ENCODE data around the gene CCDC8. TPM values are rescaled to one million over a fixed set of nuclear protein-coding genes. Genes with fewer than 3 reads are reported as not detected.

The CCDC8 gene
- total RNA-seq, 1 experiment from 2014 or later, result 27.5 TPM

DNA sequence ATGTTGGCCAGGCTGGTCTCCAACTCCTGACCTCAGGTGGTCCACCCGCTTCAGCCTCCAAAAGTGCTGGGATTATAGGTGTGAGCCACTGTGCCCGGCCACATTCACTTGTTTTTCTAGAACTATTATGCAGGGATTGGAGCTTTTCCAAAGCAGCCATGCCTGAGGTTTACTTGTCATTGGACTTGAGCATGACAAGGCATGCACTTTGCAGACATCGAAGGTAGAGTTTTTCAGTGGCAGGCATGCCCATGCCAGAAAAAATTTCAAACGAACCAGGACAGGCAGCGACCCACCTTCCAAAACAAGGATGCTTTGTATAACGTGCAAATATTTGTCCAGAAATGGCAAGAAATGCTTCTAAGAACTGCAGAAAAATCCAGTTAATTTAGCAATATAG is 40.3 kb upstream of the CCDC8 start:
- peaks cover 5 to 7% of the 10 kb centered on the region in 2 experiments; a peak in 4 of 5 replicates for H3K9me3 Mint-ChIP-seq
- no peaks in the 10 kb centered on the region for H3K9me3 ChIP-seq (ENCODE audit: control insufficient read depth, low read depth, low read length)
- H3K23me2 ChIP-seq (ENCODE audit: insufficient read length, low read depth, low read length, poor library complexity, severe bottlenecking), result no peaks in the 10 kb centered on the region
- H2BK15ac ChIP-seq (ENCODE audit: low read depth, low read length), result no peak overlapping the region
- H3K9ac ChIP-seq (ENCODE audit: extremely low read depth, insufficient read length, low read length), result no peak overlapping the region
- no peak overlapping the region for H3K27ac Mint-ChIP-seq
- H3K4me1 Mint-ChIP-seq, result no peaks in the 10 kb centered on the region
- H3K4me2 ChIP-seq (ENCODE audit: insufficient read depth, insufficient read length, low read length), result no peak overlapping the region
- H4K5ac ChIP-seq (ENCODE audit: insufficient read length, low read depth, low read length), result no peak overlapping the region
- no peaks in the 10 kb centered on the region for H3K36me3 Mint-ChIP-seq (ENCODE audit: insufficient read depth in 1 of 3, low read depth in 3 of 3)
- H3K23ac ChIP-seq (ENCODE audit: insufficient read length, low read depth, low read length), result no peak overlapping the region
- H2BK120ac ChIP-seq (ENCODE audit: low read depth, low read length, poor library complexity, severe bottlenecking), result no peak overlapping the region
- no peak overlapping the region for H3K14ac ChIP-seq (ENCODE audit: insufficient read depth, low read length)
- TF ChIP-seq, protein P1, sequence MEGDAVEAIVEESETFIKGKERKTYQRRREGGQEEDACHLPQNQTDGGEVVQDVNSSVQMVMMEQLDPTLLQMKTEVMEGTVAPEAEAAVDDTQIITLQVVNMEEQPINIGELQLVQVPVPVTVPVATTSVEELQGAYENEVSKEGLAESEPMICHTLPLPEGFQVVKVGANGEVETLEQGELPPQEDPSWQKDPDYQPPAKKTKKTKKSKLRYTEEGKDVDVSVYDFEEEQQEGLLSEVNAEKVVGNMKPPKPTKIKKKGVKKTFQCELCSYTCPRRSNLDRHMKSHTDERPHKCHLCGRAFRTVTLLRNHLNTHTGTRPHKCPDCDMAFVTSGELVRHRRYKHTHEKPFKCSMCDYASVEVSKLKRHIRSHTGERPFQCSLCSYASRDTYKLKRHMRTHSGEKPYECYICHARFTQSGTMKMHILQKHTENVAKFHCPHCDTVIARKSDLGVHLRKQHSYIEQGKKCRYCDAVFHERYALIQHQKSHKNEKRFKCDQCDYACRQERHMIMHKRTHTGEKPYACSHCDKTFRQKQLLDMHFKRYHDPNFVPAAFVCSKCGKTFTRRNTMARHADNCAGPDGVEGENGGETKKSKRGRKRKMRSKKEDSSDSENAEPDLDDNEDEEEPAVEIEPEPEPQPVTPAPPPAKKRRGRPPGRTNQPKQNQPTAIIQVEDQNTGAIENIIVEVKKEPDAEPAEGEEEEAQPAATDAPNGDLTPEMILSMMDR (conservative IDR thresholded peaks at IDR 0.05), result no peak
- no peak overlapping the region for H4K8ac ChIP-seq (replicated peaks; ENCODE audit: insufficient read length, low read depth, low read length)
- H3K27ac ChIP-seq (ENCODE audit: insufficient read length, low read depth, low read length), result no peak overlapping the region
- H3K4me3 Mint-ChIP-seq, result no peak overlapping the region
- no peak overlapping the region for H3K4ac ChIP-seq (ENCODE audit: low read depth, low read length)
- no peaks in the 10 kb centered on the region for H3K27me3 ChIP-seq (ENCODE audit: insufficient read depth, low read length)
- H2AFZ ChIP-seq (ENCODE audit: low read length), result no peak overlapping the region
- H2BK12ac ChIP-seq (ENCODE audit: insufficient read length, low read depth, low read length), result no peak overlapping the region
- no peak overlapping the region for H3K18ac ChIP-seq (ENCODE audit: insufficient read length, low read depth, low read length)
- H3K4me1 ChIP-seq (ENCODE audit: insufficient read depth, low read length), result no peaks in the 10 kb centered on the region
- H3K27me3 Mint-ChIP-seq (ENCODE audit: low read depth), result peaks cover 4% of the 10 kb centered on the region
- no peak overlapping the region for H4K91ac ChIP-seq (ENCODE audit: insufficient read length, low read depth, low read length)
- no peak overlapping the region for H3T11ph ChIP-seq (ENCODE audit: low read length)
- no CpG with 5 or more reads among the region's 6 CpGs for WGBS (ENCODE audit: extremely low coverage, insufficient read length, low lambda C conversion rate)
- no peaks in the 10 kb centered on the region for H3K79me2 ChIP-seq (ENCODE audit: insufficient read depth, low read length)
- H2BK5ac ChIP-seq (ENCODE audit: insufficient read length, low read length), result no peak overlapping the region
- H4K20me1 ChIP-seq (ENCODE audit: control insufficient read depth, insufficient read depth, insufficient read length), result no peaks in the 10 kb centered on the region
- H2BK20ac ChIP-seq (ENCODE audit: low read depth, low read length, poor library complexity, severe bottlenecking), result no peak overlapping the region
- H2AK5ac ChIP-seq (ENCODE audit: insufficient read length, low read length), result no peak overlapping the region
- DNase-seq, result no peak
- H3K56ac ChIP-seq (ENCODE audit: insufficient read length, low read depth, low read length), result no peak overlapping the region
- H3K79me1 ChIP-seq (ENCODE audit: insufficient read depth, low read depth, low read length, poor library complexity, severe bottlenecking), result no peaks in the 10 kb centered on the region
